ENCODE data around the gene RNF157.
"Not testable (repeated sequence)": the region's sequence is repeated elsewhere in the genome, so short reads cannot be mapped to it uniquely, and the experiment has no call there.

RNF157 gene

DNA sequence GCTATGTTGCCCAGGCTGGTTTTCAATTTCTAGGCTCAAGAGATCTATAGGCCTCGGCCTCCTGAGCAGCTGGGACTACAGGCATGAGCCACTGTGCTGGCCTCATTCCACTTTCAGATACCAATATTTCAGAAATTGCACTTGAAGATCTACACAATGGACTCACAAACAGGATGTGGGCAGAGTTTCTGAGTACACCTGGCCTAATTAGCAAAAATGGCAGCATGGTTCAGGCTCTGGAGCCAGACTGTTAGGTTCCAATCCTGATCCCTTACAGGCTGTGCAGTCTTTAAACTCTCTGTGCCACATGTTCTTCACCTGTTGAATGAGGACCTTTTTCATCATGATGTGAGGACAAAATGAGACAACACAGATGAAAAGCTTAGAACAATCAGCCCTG lies 32.2 kb downstream of the RNF157 start:
- no peak overlapping the region for H3K4me3 ChIP-seq (ENCODE audit: low read length)

DNA sequence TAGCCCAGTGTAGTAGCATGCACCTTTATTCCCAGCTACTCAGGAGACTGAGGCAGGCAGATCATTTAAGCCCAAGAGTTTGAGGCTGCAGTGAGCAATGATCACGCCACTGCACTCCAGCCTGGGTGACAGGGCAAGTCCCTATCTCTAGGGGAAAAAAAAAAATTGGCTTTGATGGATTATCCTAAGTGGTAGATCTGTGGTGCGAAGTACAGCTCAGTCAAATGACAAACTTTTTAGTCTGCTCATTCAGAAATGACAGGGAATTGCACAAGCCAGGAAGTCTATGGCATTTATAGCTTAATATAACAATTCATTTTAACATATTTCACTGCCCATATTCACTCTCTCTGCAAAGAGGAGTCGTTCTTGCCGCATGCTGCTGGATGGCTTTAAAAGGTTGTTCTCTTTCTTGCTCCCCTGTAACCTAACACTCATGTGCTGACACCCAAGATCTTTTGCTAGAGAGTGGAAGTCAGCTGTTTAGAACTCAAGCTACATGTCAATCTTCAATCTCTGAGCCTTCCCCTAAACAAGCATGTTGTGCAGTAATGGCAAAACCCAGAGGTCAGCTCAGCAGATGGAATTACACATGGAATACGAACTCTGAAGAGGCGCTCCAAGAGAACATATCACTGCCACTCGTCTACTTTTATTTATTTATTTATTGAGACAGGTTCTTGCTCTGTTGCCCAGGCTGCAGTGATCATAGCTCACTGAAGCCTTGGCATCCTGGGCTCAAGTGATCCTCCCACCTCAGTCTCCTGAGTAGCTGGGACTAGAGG lies 32.8 kb downstream of the RNF157 start:
- no peak for TF ChIP-seq ZNF274 (IDR thresholded peaks at IDR 0.05; ENCODE audit: low read depth, low read length)

More for the DNA sequence above, 32.2 kb downstream of the RNF157 start:
- TF ChIP-seq ZNF274 (IDR thresholded peaks at IDR 0.05; ENCODE audit: low read depth, low read length) = no peak

DNA sequence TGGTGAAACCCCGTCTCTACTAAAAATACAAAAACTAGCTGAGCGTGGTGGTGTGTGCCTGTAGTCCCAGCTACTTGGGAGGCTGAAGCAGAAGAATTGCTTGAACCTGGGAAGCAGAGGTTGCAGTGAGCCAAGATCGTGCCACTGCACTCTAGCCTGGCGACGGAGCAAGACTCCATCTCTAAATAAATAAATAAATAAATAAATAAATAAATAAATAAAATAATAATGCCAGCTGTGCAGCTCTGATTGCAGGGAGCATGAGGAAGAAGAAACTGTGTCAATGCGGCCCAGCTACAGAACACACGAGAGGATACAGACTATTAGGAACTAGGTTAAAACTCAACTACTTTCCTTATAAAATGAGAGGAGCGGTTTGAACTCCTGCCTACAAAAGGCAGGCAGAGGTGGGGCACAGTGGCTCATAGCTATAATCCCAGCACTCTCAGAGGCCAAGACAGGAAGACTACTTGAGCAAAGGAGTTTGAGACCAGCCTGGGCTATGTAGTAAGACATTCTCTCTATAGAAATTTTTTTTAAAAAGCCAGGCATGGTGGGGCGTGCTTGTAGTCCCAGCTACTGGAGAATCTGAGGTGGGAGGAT lies 34.6 kb downstream of the RNF157 start:
- not testable (repeated sequence) for H3K4me3 ChIP-seq (ENCODE audit: low read length)

More for the DNA sequence above, 32.8 kb downstream of the RNF157 start:
- H3K4me3 ChIP-seq (ENCODE audit: low read length) = no peak overlapping the region

DNA sequence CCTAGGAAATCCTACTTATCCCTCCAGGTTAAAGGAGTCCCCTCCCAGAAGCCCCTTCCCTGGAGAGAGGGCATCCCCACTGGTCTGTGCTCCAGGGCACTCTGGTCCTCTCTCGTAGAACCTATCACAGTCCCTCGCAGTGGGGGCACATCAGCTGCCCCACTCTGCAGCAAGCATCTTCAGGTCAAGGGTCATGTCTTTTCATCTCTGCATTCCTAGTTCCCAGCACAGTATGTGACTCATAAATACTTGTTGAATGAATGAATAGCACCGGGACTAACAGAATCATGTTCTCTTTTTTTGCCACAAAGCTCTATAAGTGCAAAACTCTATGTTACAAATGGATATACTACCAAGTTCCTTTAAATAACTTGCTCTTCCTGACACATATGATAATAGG lies 36.0 kb downstream of the RNF157 start:
- H3K4me3 ChIP-seq (ENCODE audit: low read length) = no peak overlapping the region
- TF ChIP-seq ZNF274 (IDR thresholded peaks at IDR 0.05; ENCODE audit: low read depth, low read length) = no peak

DNA sequence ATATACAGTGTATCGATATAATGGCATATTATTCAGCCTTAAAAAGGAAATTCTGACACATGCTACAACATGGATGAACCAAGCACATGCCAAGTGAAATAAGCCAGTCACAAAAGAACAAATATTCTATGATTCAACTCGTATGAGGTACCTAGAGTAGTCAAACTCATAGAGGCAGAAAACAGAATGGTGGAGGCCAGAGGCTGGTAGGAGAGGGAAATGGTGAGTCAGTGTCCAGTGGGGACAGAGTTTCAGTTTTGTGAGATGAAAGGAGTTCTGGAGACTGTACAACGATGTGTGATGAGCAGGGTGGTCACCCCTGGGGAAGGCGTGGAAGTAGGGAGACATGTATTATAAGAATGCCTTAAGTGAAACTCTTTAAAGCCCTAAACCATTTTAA lies 39.9 kb downstream of the RNF157 start:
- no peak overlapping the region for H3K4me3 ChIP-seq (ENCODE audit: low read length)
- no peak for TF ChIP-seq ZNF274 (IDR thresholded peaks at IDR 0.05; ENCODE audit: low read depth, low read length)

DNA sequence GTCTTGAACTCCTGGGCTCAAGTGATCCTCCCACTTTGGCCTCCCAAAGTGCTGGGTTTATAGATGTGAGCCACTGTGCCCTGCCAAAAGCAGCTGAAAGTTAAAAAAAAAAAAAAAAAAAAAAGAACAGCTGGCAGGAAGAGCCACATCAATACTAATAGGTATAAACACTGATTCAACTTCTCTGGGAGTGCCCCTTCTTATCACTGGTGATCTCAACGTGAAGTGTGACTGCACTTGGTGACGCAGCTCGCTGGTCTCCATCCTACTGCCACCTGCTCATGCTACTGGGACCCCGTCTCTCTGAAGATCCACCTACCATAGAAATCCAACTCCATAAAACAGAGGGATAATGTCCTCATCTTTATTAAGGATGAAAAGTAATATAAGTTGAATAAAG lies 40.8 kb downstream of the RNF157 start:
- no peak for TF ChIP-seq ZNF274 (IDR thresholded peaks at IDR 0.05; ENCODE audit: low read depth, low read length)
- no peak overlapping the region for H3K4me3 ChIP-seq (ENCODE audit: low read length)

DNA sequence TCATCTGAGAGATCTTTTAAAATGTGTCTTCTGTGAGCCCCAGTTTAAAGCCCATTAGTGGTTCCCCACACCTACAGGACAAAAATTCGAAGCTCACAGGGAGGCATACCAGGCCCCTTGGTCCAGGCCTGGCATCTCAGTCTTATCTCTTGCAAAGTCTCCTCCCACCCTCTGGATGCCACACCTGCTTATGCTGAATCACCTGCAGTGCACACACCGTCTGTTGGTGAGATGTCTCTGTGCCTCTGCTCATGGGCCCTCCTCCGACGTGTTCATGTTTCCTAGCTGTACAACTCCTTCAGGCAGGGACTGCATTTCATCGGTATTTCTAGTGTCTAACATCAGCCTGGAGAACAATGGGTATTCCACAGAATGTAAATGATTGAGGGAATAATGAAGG lies 41.6 kb downstream of the RNF157 start:
- no peak for TF ChIP-seq ZNF274 (IDR thresholded peaks at IDR 0.05; ENCODE audit: low read depth, low read length)
- no peak overlapping the region for H3K4me3 ChIP-seq (ENCODE audit: low read length)

DNA sequence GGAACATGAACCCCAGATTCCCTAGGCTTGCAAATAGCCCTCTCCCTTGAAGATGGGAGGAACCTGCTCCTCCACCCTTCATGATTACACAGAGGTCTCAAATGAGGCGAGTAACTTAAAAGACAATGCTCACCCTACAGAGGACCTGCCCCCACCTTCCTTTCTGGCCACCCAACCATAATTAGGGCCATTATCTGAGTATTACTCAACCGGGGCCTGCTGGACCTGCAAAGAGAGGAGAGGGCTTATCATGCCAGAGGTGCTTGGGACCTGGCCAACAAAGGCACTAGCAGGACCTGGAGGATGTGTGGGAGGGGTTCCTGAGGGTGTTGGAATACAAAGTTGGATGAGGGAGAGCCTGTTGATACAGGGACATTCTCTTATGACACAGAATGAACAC lies 42.4 kb downstream of the RNF157 start:
- no peak overlapping the region for H3K4me3 ChIP-seq (ENCODE audit: low read length)
- no peak for TF ChIP-seq ZNF274 (IDR thresholded peaks at IDR 0.05; ENCODE audit: low read depth, low read length)

DNA sequence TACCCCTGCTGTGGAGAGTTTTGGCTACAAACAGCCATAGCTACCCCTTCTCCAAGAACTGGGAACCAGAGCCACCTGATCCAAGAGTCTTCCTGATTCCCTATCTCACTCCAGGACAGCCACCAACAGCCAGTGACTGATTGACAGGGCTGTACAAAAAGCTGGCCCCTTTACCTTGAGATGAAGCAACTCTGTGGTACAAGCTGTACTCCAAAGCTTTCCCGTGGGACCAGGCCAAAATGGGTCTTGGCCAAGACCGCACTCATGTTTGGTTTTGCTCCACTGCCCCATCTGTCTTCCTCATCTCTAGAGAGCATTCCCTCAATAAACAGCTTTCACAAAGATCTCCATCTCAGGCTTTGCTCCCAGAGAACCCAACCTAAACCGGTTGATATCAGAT lies 43.6 kb downstream of the RNF157 start:
- no peak overlapping the region for H3K4me3 ChIP-seq (ENCODE audit: low read length)
- TF ChIP-seq ZNF274 (IDR thresholded peaks at IDR 0.05; ENCODE audit: low read depth, low read length) = no peak

DNA sequence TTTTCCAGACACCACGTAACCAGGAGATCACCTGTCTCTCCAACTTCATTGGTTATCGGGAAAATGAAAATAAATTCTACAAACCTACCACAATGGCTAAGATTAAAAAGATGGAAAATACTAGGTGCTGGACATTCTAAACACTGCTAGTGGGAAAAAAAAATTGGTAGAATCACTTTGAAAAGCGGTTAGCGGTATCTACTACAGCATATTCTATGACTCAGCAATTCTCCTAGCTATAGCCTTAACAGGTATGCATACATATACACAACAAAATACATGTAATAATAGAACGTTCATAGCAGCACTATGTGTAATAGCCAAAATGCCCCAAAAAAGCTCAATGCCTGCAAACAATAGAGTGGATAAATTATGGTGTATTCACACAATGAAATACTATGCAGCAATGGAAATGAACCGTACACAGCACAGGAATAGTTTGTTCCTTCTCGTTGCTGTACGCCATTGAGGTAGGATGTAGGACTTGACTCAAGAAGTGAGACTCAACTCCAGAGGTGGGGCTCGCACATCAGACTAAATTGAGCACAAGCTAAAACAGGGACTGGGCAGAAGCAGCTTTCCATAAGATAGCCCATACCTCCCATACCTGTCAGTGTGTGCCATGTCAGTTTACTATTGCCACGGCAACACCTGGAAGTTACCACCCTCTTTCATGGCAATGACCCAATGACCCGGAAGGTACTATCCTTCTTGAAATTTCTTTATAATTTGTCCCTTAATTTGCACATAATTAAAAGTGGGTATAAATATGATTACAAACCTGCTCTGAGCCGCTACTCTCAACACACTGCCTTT lies 44.8 kb downstream of the RNF157 start:
- TF ChIP-seq ZNF274 (IDR thresholded peaks at IDR 0.05; ENCODE audit: low read depth, low read length) = no peak
- no peak overlapping the region for H3K4me3 ChIP-seq (ENCODE audit: low read length)

DNA sequence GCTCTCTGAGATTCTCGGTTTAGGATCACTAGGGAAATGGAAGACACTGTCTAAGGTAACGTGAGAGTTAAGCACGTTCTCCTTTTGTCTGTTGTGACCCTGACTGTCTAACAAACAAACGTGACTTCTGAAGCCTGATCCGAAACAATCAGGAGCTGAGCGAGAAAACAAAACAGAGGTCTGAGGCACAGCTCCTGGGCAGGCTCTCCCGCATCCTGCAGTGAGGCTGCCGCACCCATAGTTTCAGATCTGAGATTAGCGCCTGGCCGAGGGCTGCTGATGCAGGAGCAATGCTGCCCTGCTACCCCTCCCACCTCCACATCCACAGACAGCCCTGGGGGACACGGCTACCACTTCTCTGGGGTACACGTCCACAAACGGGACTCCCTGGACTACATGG lies 46.7 kb downstream of the RNF157 start:
- no peak for TF ChIP-seq ZNF274 (IDR thresholded peaks at IDR 0.05; ENCODE audit: low read depth, low read length)
- H3K4me3 ChIP-seq (ENCODE audit: low read length) = no peak overlapping the region

DNA sequence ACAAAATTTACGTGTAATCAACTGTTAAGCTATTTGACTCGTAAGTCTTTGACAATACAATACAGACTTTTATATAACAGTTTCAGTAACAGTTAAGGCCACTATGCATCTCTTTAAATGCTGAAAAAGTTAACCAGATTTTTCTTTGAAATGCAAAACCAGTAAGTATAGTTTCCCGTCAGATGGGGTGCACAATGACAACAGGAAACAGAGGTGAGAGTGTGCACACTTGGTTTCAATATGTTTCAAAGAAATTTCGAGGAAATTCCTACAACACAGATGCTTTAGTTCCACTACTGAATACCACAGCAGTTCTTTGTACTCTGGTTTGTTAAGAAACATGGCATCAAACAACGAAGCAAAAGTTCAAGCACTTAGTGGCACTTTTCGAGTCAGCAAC lies 48.4 kb downstream of the RNF157 start:
- TF ChIP-seq ZNF274 (IDR thresholded peaks at IDR 0.05; ENCODE audit: low read depth, low read length) = no peak
- H3K4me3 ChIP-seq (ENCODE audit: low read length) = peak overlapping the region; percentile 49; the same call in 1 of the 2 replicates

DNA sequence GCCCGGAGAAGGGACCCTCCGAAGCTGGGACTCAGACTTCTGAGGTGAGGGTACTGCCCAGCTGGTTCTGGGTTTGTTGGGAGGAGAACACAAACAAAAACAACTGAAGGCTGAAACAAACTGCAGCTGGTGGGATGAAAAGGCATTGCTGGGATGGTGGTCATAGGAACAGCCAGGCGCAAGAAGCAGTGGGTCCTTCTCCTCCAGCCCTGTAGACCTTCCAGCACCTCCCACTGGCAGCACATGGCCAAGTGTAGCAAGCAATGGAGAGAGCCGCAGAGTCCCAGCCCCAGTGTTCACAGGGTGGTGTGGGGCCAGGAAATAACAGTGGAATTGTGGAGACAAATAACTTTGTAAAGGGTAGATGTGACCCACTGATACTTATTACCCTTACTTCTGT lies 50.6 kb downstream of the RNF157 start:
- no peak for TF ChIP-seq ZNF274 (IDR thresholded peaks at IDR 0.05; ENCODE audit: low read depth, low read length)
- H3K4me3 ChIP-seq (ENCODE audit: low read length) = no peak overlapping the region

DNA sequence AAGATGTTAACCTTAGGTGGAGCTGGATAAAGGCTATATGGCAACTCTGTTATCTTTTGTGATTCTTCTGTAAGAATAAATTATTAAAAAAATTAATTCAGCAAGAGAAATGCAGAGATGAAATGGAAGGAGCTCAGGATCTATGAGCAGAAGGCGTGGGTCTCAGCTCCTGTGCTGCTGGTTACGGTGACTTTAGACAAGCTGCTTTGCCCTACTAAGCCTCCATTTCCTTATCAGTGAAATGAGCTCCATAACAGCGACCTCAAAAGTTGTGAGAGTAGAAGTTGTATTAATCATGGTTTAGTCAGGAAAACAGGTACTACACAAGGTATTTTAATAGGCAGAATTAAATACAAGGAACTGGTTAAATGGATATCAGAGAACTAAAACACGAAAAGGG lies 51.0 kb downstream of the RNF157 start:
- TF ChIP-seq ZNF274 (IDR thresholded peaks at IDR 0.05; ENCODE audit: low read depth, low read length) = no peak
- no peak overlapping the region for H3K4me3 ChIP-seq (ENCODE audit: low read length)

Measured in GM08714 (cell line).